HG03571 (cell line): ENCODE data around the gene FKBP5.
"Not testable (repeated sequence)": the region's sequence is repeated elsewhere in the genome, so short reads cannot be mapped to it uniquely, and the experiment has no call there.

ENCODE experiments used
- ATAC-seq: cut with Tn5 transposase; IDR thresholded peaks from one replicate; pipeline ENCODE4 v1.9.1; 2021; ENCODE audit not compliant: unreplicated experiment

FKBP5 gene

GRCh38 chr6:35622283-35622682 is 66.4 kb downstream of the FKBP5 start:
- no peak for ATAC-seq

GRCh38 chr6:35620706-35621105 is 68.0 kb downstream of the FKBP5 start:
- no peak for ATAC-seq

- no peak for ATAC-seq
Measured at GRCh38 chr6:35613762-35614161, 75.0 kb downstream of the FKBP5 start.

GRCh38 chr6:35611240-35611639 is 77.5 kb downstream of the FKBP5 start:
- no peak for ATAC-seq

GRCh38 chr6:35610830-35611229 is 77.9 kb downstream of the FKBP5 start:
- ATAC-seq = no peak

- ATAC-seq = no peak
Measured at GRCh38 chr6:35609588-35609987, 79.1 kb downstream of the FKBP5 start.

GRCh38 chr6:35607517-35608233 is 81.0 kb downstream of the FKBP5 start:
- ATAC-seq = no peak

- ATAC-seq = no peak
Measured at GRCh38 chr6:35605600-35605999, 83.1 kb downstream of the FKBP5 start.

- ATAC-seq = no peak
Measured at GRCh38 chr6:35603326-35604202, 85.2 kb downstream of the FKBP5 start.

- no peak for ATAC-seq
Measured at GRCh38 chr6:35602133-35602946, 86.4 kb downstream of the FKBP5 start.

GRCh38 chr6:35601331-35602132 is 87.2 kb downstream of the FKBP5 start:
- no peak for ATAC-seq

- ATAC-seq = no peak
Measured at GRCh38 chr6:35600659-35601125, 88.0 kb downstream of the FKBP5 start.

GRCh38 chr6:35599761-35600658 is 88.7 kb downstream of the FKBP5 start:
- ATAC-seq = no peak

GRCh38 chr6:35598621-35599020 is 90.1 kb downstream of the FKBP5 start:
- ATAC-seq = not testable (repeated sequence)

GRCh38 chr6:35596448-35597442 is 92.0 kb downstream of the FKBP5 start:
- no peak for ATAC-seq

- no peak for ATAC-seq
Measured at GRCh38 chr6:35594503-35595186, 94.1 kb downstream of the FKBP5 start.

- ATAC-seq = no peak
Measured at GRCh38 chr6:35592178-35592577, 96.5 kb downstream of the FKBP5 start.

- ATAC-seq = no peak
Measured at GRCh38 chr6:35590622-35591066, 98.1 kb downstream of the FKBP5 start.
